Lower leg skin (tissue), 3 donors: Measurements from ENCODE around the gene DGKD.

ENCODE experiments used
- POLR2A ChIP-seq, 2 donors: fragments of 450-650 bp; IDR thresholded peaks; one replicate each; pipeline ENCODE4 v1.6.1; 2016 to 2017; ENCODE audit warnings: antibody characterized with exemption in 2 of 2, mild to moderate bottlenecking in 1 of 2, moderate library complexity in 1 of 2
- TF ChIP-seq, protein P1 (sequence below), 3 donors: fragments of 450-650 bp; IDR thresholded peaks; one replicate each; pipeline ENCODE4 v1.5.1; 2016; ENCODE audit warnings: antibody characterized with exemption in 3 of 3, mild to moderate bottlenecking in 3 of 3, moderate library complexity in 2 of 3

DNA sequence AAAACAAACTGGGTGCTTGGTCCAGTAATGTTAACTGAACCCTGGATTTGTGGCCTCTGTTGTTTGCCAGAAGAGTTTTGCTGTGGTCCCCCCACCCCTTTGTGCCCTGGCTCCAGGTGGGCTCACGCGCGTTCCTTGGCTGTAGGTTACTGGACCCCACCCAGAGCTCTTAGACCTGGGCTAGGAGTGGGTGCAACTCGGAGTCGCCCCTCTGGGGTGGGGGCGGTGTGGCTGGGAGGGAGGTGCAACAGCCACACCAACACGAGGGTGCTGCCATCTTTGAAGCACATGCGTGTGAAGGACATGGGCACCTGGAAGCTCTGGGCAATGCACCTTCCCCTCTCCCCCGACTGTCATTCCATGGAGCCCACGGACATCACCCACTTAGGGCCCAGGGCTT, 119.6 kb downstream of the DGKD start:
- TF ChIP-seq, protein P1, sequence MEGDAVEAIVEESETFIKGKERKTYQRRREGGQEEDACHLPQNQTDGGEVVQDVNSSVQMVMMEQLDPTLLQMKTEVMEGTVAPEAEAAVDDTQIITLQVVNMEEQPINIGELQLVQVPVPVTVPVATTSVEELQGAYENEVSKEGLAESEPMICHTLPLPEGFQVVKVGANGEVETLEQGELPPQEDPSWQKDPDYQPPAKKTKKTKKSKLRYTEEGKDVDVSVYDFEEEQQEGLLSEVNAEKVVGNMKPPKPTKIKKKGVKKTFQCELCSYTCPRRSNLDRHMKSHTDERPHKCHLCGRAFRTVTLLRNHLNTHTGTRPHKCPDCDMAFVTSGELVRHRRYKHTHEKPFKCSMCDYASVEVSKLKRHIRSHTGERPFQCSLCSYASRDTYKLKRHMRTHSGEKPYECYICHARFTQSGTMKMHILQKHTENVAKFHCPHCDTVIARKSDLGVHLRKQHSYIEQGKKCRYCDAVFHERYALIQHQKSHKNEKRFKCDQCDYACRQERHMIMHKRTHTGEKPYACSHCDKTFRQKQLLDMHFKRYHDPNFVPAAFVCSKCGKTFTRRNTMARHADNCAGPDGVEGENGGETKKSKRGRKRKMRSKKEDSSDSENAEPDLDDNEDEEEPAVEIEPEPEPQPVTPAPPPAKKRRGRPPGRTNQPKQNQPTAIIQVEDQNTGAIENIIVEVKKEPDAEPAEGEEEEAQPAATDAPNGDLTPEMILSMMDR (IDR thresholded peaks at IDR 0.05), result no peak
- no peak for TF ChIP-seq POLR2A (IDR thresholded peaks at IDR 0.05)
